ENCODE measurements around the gene TM7SF2. TPM values are rescaled to one million over a fixed set of nuclear protein-coding genes. Genes with fewer than 3 reads are reported as not detected.
A peak's percentile ranks its signal among the peaks of the same experiment; 100 is the strongest.

Gene TM7SF2
- total and polyA plus RNA-seq, 2 of the 13 experiments (the other 11 are each of a cell fraction or from before 2014, with no cell fraction given), result 56.0 to 66.9 TPM

DNA sequence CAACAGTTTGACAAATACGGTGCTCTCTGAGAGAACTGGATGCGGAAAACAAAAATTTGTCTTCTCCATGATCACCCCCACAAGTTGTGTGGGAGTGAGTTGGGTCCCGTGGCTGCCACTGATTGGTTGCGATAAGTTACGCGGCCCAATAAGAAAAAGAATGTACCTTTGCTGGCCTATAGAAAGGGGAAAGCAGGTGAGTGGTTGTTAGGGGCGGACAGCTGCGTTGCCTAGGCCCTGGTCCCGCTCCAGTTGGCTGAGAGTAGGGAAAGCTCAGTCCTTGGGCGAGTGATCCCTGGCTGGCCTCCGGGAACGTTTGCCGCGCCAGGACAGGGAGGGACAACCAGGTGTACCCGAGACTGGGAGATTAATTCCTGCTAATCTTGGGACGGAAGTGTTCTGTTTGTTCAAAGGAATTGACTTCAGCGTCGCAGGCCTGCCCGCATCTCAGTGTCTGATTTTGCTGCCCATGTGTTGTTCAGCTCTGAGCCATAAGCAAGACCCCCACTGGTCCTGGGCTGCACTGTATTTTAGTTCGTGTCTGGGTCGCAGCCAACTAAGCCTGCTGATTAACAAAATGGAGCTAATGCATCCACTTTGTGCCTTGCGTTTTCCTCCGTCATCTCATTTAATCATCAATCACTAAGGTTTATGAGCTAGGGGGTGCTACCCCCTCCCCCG, 23.4 kb downstream of the TM7SF2 start:
- peak; percentile 99 for FAIRE-seq
- TF ChIP-seq MAZ (IDR thresholded peaks at IDR 0.05; ENCODE audit: borderline replicate concordance, low read depth, low read length), result no peak
- no peak; the same call in 1 of the 2 replicates for TF ChIP-seq MAZ (CRISPR knock-in tag; IDR thresholded peaks at IDR 0.05; ENCODE audit: low read depth)
- 0 out of 2 replicates have a peak, but pooled peaks have one; percentile 4 for TF ChIP-seq KDM4B (CRISPR knock-in tag; IDR thresholded peaks at IDR 0.05)
- TF ChIP-seq MED1 (CRISPR knock-in tag; IDR thresholded peaks at IDR 0.05), result peak; percentile 10; the same call in 1 of the 2 replicates
- TF ChIP-seq, protein P1, sequence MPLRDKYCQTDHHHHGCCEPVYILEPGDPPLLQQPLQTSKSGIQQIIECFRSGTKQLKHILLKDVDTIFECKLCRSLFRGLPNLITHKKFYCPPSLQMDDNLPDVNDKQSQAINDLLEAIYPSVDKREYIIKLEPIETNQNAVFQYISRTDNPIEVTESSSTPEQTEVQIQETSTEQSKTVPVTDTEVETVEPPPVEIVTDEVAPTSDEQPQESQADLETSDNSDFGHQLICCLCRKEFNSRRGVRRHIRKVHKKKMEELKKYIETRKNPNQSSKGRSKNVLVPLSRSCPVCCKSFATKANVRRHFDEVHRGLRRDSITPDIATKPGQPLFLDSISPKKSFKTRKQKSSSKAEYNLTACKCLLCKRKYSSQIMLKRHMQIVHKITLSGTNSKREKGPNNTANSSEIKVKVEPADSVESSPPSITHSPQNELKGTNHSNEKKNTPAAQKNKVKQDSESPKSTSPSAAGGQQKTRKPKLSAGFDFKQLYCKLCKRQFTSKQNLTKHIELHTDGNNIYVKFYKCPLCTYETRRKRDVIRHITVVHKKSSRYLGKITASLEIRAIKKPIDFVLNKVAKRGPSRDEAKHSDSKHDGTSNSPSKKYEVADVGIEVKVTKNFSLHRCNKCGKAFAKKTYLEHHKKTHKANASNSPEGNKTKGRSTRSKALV (CRISPR knock-in tag; IDR thresholded peaks at IDR 0.05), result no peak
- TF ChIP-seq ZNF205 (CRISPR knock-in tag; IDR thresholded peaks at IDR 0.05), result no peak
- TF ChIP-seq MBD4 (IDR thresholded peaks at IDR 0.05; ENCODE audit: borderline replicate concordance, low read length), result no peak
- TF ChIP-seq, protein P2, sequence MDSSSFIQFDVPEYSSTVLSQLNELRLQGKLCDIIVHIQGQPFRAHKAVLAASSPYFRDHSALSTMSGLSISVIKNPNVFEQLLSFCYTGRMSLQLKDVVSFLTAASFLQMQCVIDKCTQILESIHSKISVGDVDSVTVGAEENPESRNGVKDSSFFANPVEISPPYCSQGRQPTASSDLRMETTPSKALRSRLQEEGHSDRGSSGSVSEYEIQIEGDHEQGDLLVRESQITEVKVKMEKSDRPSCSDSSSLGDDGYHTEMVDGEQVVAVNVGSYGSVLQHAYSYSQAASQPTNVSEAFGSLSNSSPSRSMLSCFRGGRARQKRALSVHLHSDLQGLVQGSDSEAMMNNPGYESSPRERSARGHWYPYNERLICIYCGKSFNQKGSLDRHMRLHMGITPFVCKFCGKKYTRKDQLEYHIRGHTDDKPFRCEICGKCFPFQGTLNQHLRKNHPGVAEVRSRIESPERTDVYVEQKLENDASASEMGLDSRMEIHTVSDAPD (CRISPR knock-in tag; IDR thresholded peaks at IDR 0.05), result no peak
- TF ChIP-seq BHLHE40 (IDR thresholded peaks at IDR 0.05; ENCODE audit: low read length), result no peak
- peak; percentile 76 for TF ChIP-seq POLR2G (IDR thresholded peaks at IDR 0.05; ENCODE audit: low read depth, low read length)
- TF ChIP-seq ONECUT2 (CRISPR knock-in tag; IDR thresholded peaks at IDR 0.05), result no peak
- no peak for TF ChIP-seq ZNF670 (CRISPR knock-in tag; IDR thresholded peaks at IDR 0.05; ENCODE audit: borderline replicate concordance)
- TF ChIP-seq ZNF251 (CRISPR knock-in tag; IDR thresholded peaks at IDR 0.05), result no peak
- TF ChIP-seq, protein P3, sequence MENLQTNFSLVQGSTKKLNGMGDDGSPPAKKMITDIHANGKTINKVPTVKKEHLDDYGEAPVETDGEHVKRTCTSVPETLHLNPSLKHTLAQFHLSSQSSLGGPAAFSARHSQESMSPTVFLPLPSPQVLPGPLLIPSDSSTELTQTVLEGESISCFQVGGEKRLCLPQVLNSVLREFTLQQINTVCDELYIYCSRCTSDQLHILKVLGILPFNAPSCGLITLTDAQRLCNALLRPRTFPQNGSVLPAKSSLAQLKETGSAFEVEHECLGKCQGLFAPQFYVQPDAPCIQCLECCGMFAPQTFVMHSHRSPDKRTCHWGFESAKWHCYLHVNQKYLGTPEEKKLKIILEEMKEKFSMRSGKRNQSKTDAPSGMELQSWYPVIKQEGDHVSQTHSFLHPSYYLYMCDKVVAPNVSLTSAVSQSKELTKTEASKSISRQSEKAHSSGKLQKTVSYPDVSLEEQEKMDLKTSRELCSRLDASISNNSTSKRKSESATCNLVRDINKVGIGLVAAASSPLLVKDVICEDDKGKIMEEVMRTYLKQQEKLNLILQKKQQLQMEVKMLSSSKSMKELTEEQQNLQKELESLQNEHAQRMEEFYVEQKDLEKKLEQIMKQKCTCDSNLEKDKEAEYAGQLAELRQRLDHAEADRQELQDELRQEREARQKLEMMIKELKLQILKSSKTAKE (CRISPR knock-in tag; IDR thresholded peaks at IDR 0.05; ENCODE audit: borderline replicate concordance), result no peak
- TF ChIP-seq SMARCC2 (IDR thresholded peaks at IDR 0.05), result no peak
- TF ChIP-seq KDM3A (CRISPR knock-in tag; IDR thresholded peaks at IDR 0.05; ENCODE audit: low read depth), result no peak; the same call in 1 of the 2 replicates
- no peak for TF ChIP-seq CBFB (CRISPR knock-in tag; IDR thresholded peaks at IDR 0.05)
- TF ChIP-seq ZBTB7B (CRISPR knock-in tag; IDR thresholded peaks at IDR 0.05), result no peak
- no peak for TF ChIP-seq ZNF616 (CRISPR knock-in tag; IDR thresholded peaks at IDR 0.05; ENCODE audit: low read depth)
- TF ChIP-seq ZNF354B (CRISPR knock-in tag; IDR thresholded peaks at IDR 0.05), result no peak

More for the DNA sequence above, 23.4 kb downstream of the TM7SF2 start:
- H3K79me2 ChIP-seq (ENCODE audit: insufficient read depth, low read length), result peaks cover 26% of the 10 kb centered on the region
- DNase-seq (ENCODE audit: low spot score) (peak; percentile 97), ATAC-seq (peak; percentile 94)
- peak overlapping the region; percentile 96 for H3K27ac ChIP-seq (ENCODE audit: extremely low read length, insufficient read depth, low read length)
- no peaks in the 10 kb centered on the region; a peak in 1 of 5 replicates for H3K27me3 ChIP-seq (ENCODE audit: control insufficient read depth in 1 of 2, insufficient read depth in 2 of 2, low read length in 2 of 2)
- in situ Hi-C loops (cut with HindIII; ENCODE audit: extremely low pct_ligation_motif_present, low pct_unique_long_range_greater_than_20kb) (no loop called here), intact Hi-C loops (cut with micrococcal nuclease; ENCODE audit: unreplicated experiment) (loop anchor here (1.0 kb wide), 2 partner anchors 31 to 46 kb away; partner anchors contain the start of gene CAPN1)
- POLR2A ChIA-PET, result interaction anchor here (0.6 to 5.1 kb wide), 40 partner anchors 8 to 357 kb away, joined by 3 to 105 read pairs (median 5); partner anchors contain the start of genes ARL2, CAPN1, CDC42EP2 and FAU
- no peak overlapping the region for H2AFZ ChIP-seq (ENCODE audit: low read length)
- peak overlapping the region; percentile 85 to 94 (median 92) for H3K4me3 ChIP-seq (replicated peaks in 1 of 3; ENCODE audit: insufficient read depth in 1 of 3, low read depth in 2 of 3, low read length in 3 of 3)
- peaks cover 25% of the 10 kb centered on the region for H3K4me1 ChIP-seq (ENCODE audit: insufficient read depth, low read length)
- peak overlapping the region; percentile 92 for H3K4me2 ChIP-seq (ENCODE audit: low read depth, low read length)
- 13% methylated on average over 16 of the region's 24 CpGs for WGBS (ENCODE audit: low lambda C conversion rate)
- H3K9me3 ChIP-seq (ENCODE audit: low read length), result no peaks in the 10 kb centered on the region
- H3K9ac ChIP-seq (ENCODE audit: insufficient read depth, low read depth, low read length), result peak overlapping the region; percentile 96
- CTCF ChIA-PET (ENCODE audit: low intra/inter-chr PET ratio, low total read pairs), result no interaction called here
- peaks cover 17% of the 10 kb centered on the region for H4K20me1 ChIP-seq (ENCODE audit: insufficient read depth, low read length)
- peaks cover 17 to 26% of the 10 kb centered on the region in 2 experiments for H3K36me3 ChIP-seq (replicated peaks in 1 of 2; ENCODE audit: control insufficient read depth in 1 of 2, insufficient read depth in 2 of 2, low read length in 2 of 2)
- TSS peak; percentile 87 for BruUV-seq (replicated peaks)

All from HepG2 (cell line).